HT-29 (cell line): ENCODE measurements around the gene IQSEC3. TPM values are rescaled to one million over a fixed set of nuclear protein-coding genes. Genes with fewer than 3 reads are reported as not detected.
"Not testable (repeated sequence)": the region's sequence is repeated elsewhere in the genome, so short reads cannot be mapped to it uniquely, and the experiment has no call there.

Experiments
- DNase-seq: peaks from one replicate; pipeline ENCODE4 v3.0.0-alpha.2; 2015; ENCODE audit warnings: low spot score
- total RNA-seq: library from RNA; depleted of rRNA; stranded (reverse); fragments of >200 nt; shearing (Covaris generic); gene quantifications from 2 replicates; pipeline ENCODE4 v1.2.3, GENCODE V29; 2014; rRNA removed

Gene IQSEC3
- total RNA-seq, 1 experiment from 2014 or later: not detected

GRCh38 chr12:214003-214741 lies 147.6 kb downstream of the IQSEC3 start, which contains the start of gene SLC6A12:
TSS of gene SLC6A12 (minus strand) at chr12:214157. CDS start at chr12:209986, 4,171 bp downstream.
- no peak for DNase-seq

- DNase-seq: no peak
Measured at GRCh38 chr12:215116-215515, 148.5 kb downstream of the IQSEC3 start.

- not testable (repeated sequence) for DNase-seq
Measured at GRCh38 chr12:217029-217428, 150.5 kb downstream of the IQSEC3 start.

- DNase-seq: no peak
Measured at GRCh38 chr12:218221-218620, 151.7 kb downstream of the IQSEC3 start.

GRCh38 chr12:218728-219590 lies 152.4 kb downstream of the IQSEC3 start:
- DNase-seq: no peak

GRCh38 chr12:219891-220352 lies 153.4 kb downstream of the IQSEC3 start:
- DNase-seq: peak; percentile 83

- DNase-seq: no peak
Measured at GRCh38 chr12:220491-220890, 153.9 kb downstream of the IQSEC3 start.

- DNase-seq: no peak
Measured at GRCh38 chr12:220946-221550, 154.5 kb downstream of the IQSEC3 start.

GRCh38 chr12:221736-222135 lies 155.2 kb downstream of the IQSEC3 start:
- no peak for DNase-seq

GRCh38 chr12:223841-224240 lies 157.3 kb downstream of the IQSEC3 start:
- DNase-seq: no peak

- no peak for DNase-seq
Measured at GRCh38 chr12:224330-224729, 157.8 kb downstream of the IQSEC3 start.

- DNase-seq: no peak
Measured at GRCh38 chr12:225012-225411, 158.4 kb downstream of the IQSEC3 start.

GRCh38 chr12:226401-226800 lies 159.8 kb downstream of the IQSEC3 start:
- no peak for DNase-seq

- no peak for DNase-seq
Measured at GRCh38 chr12:227286-227915, 160.8 kb downstream of the IQSEC3 start.

Other genes with a start within 250 kb of the IQSEC3 start
- 0.13 TPM in 1 of 2 replicates, not detected in the other for gene SLC6A12, start 147.4 kb downstream of the IQSEC3 start, total RNA-seq
- 1.4 TPM in 1 of 2 replicates, not detected in the other for gene SLC6A13, start 196.1 kb downstream of the IQSEC3 start, total RNA-seq